ENCODE measurements around the gene ANK2. TPM values are rescaled to one million over a fixed set of nuclear protein-coding genes. Genes with fewer than 3 reads are reported as not detected.

ANK2 gene
- total RNA-seq, 1 experiment from 2014 or later: 5.6 TPM

DNA sequence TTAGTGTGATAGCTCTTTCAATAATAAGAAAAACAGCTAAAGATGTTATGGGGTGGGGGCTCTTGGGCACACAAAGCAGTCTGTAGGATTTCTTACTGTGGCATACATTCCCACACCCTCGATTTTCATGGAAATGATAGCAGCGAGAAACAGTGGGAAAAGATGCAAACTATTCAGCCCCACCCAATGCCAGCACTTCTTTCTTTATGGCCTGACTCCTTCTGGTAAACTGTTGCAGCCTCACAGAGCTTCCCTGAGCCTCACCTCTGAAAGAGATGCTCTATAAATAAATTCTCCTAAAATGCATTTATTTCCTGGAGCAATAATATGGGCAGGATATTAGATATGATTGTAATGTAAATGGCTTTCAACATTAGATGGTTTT, 910 bp downstream of the ANK2 start (continued):
- TF ChIP-seq RAD21 (IDR thresholded peaks at IDR 0.05; ENCODE audit: low read depth) (no peak), ELF1 (IDR thresholded peaks at IDR 0.05; ENCODE audit: borderline replicate concordance, low read depth) (no peak), ZNF274 (IDR thresholded peaks at IDR 0.05; ENCODE audit: low read depth, low read length) (no peak), POLR2AphosphoS5 (IDR thresholded peaks at IDR 0.05; ENCODE audit: low read depth, low read length) (no peak)
- TF ChIP-seq, protein P1, sequence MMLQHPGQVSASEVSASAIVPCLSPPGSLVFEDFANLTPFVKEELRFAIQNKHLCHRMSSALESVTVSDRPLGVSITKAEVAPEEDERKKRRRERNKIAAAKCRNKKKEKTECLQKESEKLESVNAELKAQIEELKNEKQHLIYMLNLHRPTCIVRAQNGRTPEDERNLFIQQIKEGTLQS (IDR thresholded peaks at IDR 0.05): no peak

DNA sequence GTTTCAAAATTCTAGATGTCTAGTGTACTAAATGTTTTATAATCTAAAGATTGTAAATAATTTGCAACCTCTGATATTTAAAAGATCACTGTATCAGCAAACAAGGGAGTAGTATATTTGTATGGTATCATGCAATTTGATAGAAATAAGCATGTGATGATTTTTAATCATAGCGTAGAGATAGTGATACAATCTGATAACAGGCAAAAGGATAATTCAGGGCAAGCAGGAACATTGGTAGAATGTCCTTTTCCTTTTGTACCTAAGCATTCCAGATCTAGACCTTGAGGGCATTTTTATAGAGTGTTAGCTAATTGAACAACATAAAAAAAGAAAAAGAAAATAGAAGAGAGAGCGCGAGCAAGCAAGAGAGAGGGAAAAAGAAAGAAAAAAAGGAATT, 1.4 kb downstream of the ANK2 start:
- Histone ChIP-seq H3K79me2 (ENCODE audit: insufficient read depth, low read length) (no peaks in the 10 kb centered on the region), H3K27ac (ENCODE audit: low read depth, low read length) (no peak overlapping the region), H4K20me1 (ENCODE audit: insufficient read depth) (no peaks in the 10 kb centered on the region), H3K27me3 (ENCODE audit: insufficient read depth, low read length) (no peaks in the 10 kb centered on the region), H3K36me3 (ENCODE audit: control insufficient read depth in 1 of 2, insufficient read depth in 2 of 2, low read length in 2 of 2) (no peaks in the 10 kb centered on the region), H3K9me3 (ENCODE audit: control insufficient read depth in 1 of 2, insufficient read depth in 1 of 2, low read depth in 1 of 2, low read length in 2 of 2) (no peaks in the 10 kb centered on the region), H3K4me2 (ENCODE audit: low read length) (no peak overlapping the region), H2AFZ (ENCODE audit: low read depth, low read length, poor library complexity, severe bottlenecking) (no peak overlapping the region), H3K4me1 (ENCODE audit: control insufficient read depth in 1 of 2, insufficient read depth in 2 of 2, low read length in 2 of 2) (no peaks in the 10 kb centered on the region), H3K9ac (ENCODE audit: low read length) (no peak overlapping the region), H3K4me3 (replicated peaks in 1 of 2; ENCODE audit: low read depth in 1 of 2, low read length in 2 of 2) (no peak overlapping the region), H3K9me2 (ENCODE audit: insufficient read depth) (no peaks in the 10 kb centered on the region)
- intact Hi-C loops (cut with micrococcal nuclease): no loop called here
- TF ChIP-seq TCF7L2 (IDR thresholded peaks at IDR 0.05; ENCODE audit: borderline replicate concordance, extremely low read depth, insufficient read depth, insufficient read length) (no peak), RAD21 (IDR thresholded peaks at IDR 0.05; ENCODE audit: low read depth) (no peak), JUND (IDR thresholded peaks at IDR 0.05) (no peak), POLR2A (IDR thresholded peaks at IDR 0.05; ENCODE audit: borderline replicate concordance, extremely low read depth, insufficient read depth, insufficient read length) (no peak), SIN3A (IDR thresholded peaks at IDR 0.05; ENCODE audit: low read depth) (no peak), CEBPB (IDR thresholded peaks at IDR 0.05; ENCODE audit: low read depth) (no peak), EZH2 (IDR thresholded peaks at IDR 0.05) (no peak), ZFX (IDR thresholded peaks at IDR 0.05) (no peak), SRF (IDR thresholded peaks at IDR 0.05; ENCODE audit: low read depth) (no peak), YY1 (IDR thresholded peaks at IDR 0.05; ENCODE audit: extremely low read depth, insufficient replicate concordance, low read depth, low read length) (no peak), EZH2phosphoT487 (IDR thresholded peaks at IDR 0.05; ENCODE audit: borderline replicate concordance) (no peak), ZNF274 (IDR thresholded peaks at IDR 0.05; ENCODE audit: low read depth, low read length) (no peak), ELF1 (IDR thresholded peaks at IDR 0.05; ENCODE audit: borderline replicate concordance, low read depth) (no peak)
- TF ChIP-seq, protein P2, sequence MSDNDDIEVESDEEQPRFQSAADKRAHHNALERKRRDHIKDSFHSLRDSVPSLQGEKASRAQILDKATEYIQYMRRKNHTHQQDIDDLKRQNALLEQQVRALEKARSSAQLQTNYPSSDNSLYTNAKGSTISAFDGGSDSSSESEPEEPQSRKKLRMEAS (IDR thresholded peaks at IDR 0.05): no peak
- TF ChIP-seq, protein P1 (IDR thresholded peaks at IDR 0.05): no peak
- TF ChIP-seq, protein P3, sequence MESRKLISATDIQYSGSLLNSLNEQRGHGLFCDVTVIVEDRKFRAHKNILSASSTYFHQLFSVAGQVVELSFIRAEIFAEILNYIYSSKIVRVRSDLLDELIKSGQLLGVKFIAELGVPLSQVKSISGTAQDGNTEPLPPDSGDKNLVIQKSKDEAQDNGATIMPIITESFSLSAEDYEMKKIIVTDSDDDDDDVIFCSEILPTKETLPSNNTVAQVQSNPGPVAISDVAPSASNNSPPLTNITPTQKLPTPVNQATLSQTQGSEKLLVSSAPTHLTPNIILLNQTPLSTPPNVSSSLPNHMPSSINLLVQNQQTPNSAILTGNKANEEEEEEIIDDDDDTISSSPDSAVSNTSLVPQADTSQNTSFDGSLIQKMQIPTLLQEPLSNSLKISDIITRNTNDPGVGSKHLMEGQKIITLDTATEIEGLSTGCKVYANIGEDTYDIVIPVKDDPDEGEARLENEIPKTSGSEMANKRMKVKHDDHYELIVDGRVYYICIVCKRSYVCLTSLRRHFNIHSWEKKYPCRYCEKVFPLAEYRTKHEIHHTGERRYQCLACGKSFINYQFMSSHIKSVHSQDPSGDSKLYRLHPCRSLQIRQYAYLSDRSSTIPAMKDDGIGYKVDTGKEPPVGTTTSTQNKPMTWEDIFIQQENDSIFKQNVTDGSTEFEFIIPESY (IDR thresholded peaks at IDR 0.05; ENCODE audit: extremely low read depth, insufficient replicate concordance, low read length): no peak
- CTCF ChIA-PET: no interaction called here
- DNase-seq (ENCODE audit: low read depth, low spot score): no peak
- ATAC-seq: no peak
- BruUV-seq (replicated peaks): no TSS peak
- POLR2A ChIA-PET: no interaction called here
- RAD21 ChIA-PET (ENCODE audit: low non-redundant PET in 1 of 2, low total read pairs in 2 of 2, uncharacterized antibody in 2 of 2, unreplicated experiment in 2 of 2): no interaction called here
